ENCODE results near the gene ACADSB.

ACADSB gene

DNA sequence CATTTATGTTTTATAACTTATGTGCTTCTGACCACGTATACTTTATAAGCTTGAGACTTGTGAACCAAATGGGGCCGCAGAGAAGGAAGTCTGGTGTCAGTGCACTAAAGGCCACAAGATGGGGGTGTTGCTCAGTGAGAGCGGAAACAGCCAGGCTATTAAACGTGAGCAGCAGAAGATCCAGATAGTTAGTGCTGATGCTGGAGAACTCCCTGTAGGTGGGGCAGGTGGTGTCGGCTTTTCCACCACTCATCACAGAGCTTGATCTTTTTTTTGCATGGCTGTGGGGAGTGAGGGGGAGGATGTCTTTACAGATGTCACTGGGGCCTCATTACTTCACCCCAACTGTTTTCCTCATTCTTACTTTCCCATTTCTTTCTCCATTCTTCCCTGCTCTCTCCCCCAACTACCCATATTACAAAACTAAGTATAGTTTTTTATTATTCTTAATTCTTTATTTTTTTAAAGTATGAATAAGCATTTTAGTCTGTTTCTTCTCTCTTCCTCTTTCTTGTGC is 34.7 kb downstream of the ACADSB start:
- peak; percentile 35 for DNase-seq

DNA sequence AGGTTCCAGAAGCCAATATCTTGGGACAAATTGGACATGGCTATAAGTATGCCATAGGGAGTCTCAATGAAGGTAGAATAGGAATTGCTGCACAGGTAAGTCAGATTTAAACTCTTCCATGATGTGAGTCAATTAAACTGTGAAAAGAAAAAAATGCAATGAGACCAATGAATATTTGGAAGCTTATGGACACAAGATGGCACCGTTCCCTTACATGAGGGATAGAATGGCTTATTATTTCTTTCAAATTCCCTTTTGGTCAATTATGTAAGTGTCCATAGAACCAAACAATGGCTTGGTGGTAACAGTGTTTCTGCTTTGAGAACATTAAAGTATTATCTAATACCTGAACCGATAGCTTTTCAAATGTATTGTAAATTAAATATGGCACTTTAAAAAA is 35.6 kb downstream of the ACADSB start:
- no peak for DNase-seq

DNA sequence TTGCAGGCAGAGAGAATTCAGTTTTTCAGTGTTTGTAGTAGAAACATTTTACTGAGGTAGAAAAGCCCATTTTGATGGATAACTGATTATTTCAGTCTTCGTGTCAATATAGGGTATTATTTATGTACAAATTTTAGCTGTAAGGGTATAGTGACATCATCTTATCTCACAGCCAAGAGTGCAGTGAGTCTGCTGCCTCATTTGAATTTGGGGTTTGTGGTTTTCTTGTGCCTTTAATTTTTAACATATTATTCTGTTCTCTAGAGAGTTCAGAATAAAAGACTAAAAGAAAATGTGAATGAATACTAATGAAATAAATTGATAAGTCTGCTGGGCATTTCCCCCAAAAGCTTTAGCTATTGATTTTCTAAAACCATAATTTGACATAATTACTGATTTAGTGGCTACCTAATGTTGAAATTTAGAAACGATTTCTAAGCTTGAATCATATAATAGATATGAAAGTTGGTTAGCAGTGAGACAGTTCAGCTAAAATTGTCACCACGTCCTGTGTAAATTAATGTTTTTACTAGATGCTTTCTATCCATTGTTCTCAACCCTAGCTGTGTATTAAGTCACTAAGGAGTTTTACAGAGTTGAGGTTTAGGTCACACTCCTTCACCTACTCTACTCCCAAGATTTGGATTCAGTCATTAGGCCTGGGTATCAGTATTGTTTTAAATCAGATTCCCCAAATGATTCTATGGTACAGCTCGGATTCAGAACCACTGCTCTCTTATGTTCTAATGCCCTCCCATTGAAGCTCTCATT is 37.3 kb downstream of the ACADSB start:
- DNase-seq = no peak

DNA sequence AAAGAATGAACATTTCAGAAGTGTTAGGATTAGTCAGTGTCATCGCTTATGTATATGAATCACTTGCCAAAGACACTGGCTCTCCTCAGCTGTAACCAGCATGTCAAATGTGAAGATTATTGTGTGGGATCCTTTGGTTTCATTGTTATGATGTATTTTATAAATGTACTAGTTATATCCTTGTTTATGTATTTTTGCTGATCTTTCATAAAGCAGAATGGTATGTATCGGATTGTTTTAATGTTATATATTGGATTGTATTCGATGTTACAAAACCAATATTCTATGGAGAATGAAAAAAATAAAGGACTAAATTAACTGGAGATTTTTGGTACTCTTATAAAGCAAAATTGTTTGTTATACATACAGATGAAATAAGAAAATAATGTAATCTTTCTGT is 49.2 kb downstream of the ACADSB start:
- DNase-seq = no peak

DNA sequence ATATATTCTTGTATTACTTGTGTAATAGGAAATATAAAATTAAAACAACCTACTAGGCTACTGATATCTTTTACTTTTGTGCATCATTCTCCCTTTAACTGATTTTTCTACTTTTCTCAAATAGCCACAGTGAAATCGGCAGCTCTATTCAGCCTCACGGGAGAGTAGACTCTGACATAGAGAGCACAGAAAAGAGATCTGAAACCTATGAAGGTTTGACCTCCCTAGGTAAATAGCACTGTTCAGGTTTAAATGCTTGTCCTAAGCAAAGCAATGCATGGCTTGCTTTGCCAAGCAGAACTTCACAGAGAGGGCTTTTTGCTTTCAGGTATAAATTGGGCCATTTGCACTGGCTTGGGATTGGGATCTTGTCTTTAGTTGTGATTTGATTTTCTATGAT is 53.1 kb downstream of the ACADSB start:
- DNase-seq = no peak

DNA sequence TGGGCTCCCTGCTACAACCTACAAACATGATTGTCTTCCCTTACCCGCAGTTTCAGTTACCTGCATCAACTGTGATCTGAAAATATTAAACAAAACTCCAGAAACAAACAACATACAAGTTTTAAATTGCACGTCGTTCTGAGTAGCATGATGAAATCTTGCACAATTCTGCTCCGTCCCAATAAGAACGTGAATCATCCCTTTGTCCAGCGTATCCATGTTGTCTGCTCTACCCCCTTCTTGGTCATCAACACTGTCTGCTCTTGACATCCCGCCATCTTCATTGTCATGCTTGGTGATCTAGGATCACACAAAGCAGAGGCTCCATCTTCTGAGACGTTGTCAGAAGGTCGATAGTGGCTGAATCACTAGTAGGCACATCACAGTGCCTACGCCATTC is 53.9 kb downstream of the ACADSB start:
- DNase-seq = no peak

DNA sequence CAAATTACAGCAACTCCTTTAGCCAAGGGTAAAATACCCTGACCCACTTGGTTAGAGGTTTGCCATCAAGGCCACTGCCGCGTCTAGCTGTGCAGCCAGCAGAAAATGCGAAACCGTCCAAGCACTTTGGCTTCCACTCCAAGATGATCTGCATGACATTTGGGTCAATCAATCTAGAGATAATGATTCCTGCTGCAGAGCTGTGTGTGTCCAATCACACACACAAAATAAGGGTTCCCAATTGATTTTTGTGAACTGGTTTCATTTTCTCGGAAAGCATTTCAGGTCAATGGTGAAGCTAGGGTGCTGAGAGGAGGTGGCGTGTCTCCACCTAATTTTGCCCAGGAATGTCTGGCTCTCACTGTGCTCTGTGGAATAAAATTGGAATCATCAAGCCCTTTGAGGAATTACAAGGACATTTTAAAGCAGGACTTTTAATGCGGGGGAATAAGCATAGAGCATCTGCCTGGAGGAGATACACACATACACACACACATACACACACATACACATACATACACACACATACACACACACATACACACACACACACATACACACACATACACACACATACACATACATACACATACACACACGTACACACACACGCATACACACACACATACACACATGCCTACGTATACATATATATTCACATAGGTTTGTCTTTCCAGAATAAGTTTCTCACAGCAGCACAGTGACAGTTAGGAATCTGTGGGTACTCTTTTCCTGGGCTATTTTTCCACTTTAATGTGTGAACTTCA is 59.5 kb downstream of the ACADSB start:
- DNase-seq = no peak

DNA sequence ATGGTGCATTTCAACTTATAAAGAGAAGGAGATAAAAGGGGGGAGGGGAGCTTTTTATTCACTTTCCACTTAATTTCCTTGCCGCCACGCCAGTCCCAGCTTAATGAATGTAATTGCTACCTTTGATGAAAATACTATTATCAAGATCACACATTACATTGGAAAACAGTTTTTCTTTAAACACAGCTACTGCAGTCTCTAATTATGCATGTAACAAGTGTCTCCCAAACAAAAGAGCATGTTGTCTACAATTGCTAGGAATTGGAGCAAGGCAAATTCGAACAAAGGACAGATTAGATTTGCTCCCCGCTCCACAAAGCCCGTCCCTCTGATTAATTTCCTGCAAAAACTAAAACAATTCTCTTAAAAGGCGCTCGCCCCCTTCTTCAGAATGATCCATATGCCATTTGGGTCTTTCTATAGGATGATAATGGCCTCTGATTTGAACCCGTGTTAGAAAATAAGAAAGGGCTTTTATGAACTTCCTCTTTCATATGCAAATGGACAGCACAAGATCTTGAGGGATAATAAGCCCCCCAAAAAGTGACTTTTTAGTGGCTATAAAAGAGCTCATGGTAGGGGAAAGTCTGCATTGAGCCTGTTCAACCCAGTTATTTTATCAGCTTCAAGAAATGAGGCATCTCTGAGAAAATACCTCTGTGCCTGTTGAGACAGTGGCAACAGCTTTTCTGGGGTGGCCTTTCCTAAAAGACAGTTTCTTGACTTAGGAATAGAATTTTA is 60.6 kb downstream of the ACADSB start:
- DNase-seq = no peak

DNA sequence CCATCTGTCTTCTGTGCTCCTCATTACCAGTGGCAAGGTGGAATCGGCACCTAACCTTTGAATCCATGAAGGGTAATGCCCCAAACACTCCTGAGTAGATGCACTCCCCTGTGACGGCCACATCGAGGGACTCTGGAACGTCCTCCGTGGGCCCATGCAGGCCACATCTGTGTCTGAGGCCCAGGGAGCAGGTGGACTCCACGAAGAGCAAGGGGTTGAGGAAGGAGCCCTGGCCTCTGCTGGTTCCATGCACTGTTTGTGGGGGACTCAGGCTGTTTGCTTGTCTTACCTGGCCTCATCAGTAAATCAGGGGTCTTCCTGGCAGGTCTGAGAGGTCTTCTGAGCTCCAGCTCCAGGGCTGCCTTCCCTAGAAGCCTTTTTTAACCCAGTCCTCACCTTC is 64.4 kb downstream of the ACADSB start:
- no peak for DNase-seq

DNA sequence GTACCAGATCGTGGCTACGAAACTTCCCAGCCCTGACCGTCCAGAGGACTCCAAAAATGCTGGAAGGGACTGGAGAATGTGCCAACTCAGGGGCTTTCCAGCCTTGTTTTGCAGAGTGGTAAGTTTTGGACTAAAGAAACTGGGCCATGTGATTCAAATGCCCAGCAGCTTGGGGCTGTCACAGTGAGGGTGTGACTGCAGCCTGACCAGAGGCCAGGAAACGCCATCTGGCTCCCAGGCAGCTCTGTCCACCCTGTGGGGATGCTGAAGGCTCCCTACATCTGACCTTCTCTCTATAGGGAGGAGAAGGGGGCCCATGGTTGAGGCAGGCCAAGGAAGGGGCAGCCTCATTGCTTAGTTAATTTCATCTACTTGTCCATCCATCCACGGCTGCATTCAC is 65.4 kb downstream of the ACADSB start:
- no peak for DNase-seq

DNA sequence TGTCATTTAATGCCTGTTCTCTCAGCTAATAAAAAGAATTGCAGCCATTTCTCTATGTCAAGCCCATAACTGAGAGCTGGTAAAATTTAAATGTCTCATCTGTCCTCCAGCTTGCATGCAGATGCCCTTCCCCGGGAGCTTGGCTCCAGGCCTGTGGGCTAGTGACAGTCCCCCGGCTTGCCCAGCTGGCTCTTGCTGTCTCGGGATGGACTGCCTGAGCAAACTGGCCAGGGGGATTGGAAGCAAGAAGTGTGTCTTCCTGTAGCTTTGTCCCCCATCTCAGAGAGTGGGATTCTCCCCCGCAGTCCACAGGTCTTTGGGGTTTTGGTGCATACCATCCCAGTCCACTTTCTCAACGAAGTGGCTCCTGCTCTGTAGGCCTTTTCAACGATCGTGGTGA is 73.1 kb downstream of the ACADSB start:
- DNase-seq = no peak

DNA sequence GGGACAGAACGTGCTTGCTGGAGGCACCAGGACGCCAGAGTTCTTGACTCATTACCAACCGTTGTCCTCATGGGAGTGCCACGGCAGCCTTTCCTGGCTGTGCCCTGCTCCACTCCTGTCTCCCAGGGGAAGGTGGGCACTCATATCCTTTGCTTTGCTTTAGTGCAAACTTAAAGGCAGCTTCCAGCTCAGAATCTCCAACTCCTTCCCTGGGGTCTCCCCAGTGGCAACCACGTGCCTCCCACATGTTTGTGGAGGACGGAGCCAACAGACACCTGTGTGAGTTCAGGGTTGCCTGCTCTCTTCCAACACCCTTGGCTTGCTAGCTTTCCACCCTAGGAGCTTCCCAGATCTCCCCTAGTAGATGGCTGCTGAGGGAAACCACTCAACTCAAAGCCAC is 75.0 kb downstream of the ACADSB start:
- no peak for DNase-seq

DNA sequence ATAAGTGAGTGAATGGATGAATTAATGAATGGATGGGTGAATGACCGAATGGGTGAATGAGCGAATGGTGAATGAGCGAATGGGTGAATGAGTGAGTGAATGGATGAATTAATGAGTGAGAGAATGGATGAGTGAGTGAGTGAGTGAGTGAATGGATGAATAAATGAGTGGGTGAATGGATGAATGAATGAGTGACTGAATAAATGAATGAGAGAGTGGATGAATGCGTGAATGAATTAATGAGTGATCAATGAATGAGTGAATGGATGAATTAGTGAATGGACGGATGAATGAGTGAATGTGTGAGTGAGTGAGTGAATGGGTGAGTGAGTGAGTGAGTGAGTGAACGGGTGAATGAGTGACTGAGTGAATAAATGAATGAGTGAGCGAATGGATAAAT is 77.5 kb downstream of the ACADSB start:
- DNase-seq = no peak

DNA sequence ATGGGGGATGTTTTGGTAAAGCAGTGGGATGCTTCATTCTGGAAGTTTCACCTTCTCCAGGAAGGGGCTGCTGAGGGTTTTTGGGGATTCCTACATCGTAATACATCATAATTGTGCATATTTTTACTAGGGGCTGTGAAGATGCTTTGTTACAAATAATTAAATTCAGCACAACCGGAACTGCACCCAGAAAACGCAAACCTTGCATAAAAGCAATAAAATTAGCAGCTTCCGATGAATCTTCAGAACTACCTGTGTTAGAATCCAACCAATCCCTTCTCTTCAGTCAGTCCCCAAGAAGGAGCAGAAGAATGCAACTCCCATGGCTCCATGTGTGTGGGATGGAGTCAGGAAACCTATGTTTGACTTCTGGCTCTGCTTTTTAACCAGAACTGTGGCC is 78.5 kb downstream of the ACADSB start:
- no peak for DNase-seq

DNA sequence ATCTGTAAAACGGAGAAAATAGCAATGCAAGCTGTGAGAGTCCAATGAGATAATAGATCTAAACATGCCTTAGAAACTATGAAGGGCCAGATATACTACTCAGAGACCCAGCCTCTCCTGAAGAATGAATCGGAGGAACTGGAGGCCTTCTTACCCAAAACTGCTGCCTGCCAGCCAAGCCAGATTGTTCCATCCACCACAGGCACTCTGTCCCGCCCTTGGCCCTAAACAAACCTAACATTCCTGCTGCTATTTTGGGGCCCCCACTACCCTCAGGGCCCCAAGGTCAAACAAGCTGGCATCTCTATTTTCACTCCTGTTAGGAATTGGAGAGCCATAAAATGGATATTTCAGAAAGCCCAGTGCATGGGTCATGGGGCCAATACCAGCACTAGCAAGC is 79.0 kb downstream of the ACADSB start:
- no peak for DNase-seq

DNA sequence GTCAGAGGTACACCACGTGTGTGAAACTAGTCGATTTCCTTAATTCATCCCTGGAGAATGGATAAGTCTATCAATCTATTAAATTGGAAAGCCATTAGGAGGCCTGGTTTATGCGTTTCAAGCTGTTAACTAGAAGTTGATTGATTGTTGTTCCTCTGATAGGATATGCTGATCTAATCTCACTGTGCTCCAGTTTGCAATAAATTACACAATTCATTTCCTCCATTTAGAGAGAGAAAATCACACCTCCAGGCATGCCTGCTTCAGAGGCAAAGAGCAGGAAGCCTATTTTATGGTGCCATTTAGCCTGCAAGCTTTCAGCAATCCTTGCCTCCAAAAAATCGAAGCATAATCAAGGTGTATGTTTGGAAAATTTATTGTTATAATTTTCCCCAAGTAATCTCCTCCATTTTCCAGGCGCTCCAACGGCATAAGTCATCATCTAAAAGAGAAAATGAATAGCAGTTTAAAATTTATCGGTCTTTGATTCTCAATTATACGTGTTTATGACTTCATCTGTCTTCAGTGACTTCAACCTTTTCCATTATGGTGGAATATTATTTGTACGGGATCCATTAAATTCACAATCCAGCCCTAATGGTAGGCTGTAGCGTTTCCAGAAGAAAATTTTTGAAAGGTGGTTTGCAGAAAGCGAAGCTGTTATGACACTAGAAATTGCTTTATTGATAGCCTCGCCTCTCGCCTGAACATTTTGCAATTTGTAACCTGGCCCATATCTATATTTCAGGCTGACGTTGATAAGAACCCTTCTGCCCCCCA is 84.0 kb downstream of the ACADSB start:
- DNase-seq = no peak

DNA sequence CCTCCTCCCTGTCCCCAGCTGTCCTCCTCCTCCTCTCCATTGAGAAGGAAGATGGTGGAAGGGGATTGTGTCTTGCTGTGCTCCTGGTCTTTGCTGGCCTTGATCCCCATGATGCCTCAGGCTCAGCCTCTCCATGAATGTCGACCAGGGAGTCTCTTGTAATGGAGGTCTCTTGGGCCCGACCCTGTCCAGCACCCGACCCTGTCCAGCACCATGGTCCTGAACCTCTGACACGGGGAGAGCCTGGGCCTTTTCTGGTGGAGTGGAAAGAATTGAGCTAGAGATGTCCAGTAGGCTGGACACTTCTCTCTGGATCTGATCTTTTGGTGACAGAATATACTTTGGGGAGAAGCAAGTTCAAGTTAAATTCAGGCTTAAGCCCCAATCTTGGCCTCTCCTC is 84.7 kb downstream of the ACADSB start:
- no peak for DNase-seq

DNA sequence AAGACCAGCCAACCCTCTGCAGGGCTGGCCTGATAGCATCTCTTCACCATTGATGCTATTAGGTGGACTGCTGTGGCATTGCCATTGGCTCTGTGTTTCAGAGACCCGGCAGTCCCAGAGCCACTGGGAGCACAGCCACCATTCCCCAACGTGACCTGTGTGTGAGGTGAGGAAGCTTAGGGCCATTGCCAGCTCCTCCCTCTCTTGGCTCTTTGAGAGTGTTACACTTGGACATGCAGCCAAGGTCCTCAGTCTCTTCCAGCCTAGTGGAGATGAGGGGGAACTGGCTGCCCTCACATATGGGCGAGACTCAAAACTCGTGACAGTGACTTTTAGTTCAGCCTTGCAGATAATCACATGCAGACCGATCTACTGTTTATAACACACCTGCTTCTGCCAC is 87.6 kb downstream of the ACADSB start:
- DNase-seq = no peak

DNA sequence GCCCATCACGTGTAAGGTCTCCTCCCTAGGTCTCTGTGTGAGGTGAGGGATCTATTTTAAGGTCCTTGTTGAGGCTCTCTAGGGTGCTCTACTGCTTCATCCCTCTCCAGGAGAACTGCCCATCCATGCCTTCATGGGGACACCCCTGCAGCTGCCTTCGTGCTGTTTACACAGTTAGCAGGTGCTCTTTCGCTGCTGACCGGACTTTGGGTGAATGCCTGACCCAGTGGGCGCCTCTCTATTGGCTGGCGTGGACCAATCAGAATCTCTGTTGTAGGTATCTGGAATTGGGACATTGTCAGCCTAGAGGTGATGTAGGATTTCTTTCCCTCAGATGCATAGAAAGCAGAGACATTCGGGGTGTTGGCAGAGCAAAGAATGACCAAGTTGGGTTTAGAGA is 88.2 kb downstream of the ACADSB start:
- DNase-seq = no peak

DNA sequence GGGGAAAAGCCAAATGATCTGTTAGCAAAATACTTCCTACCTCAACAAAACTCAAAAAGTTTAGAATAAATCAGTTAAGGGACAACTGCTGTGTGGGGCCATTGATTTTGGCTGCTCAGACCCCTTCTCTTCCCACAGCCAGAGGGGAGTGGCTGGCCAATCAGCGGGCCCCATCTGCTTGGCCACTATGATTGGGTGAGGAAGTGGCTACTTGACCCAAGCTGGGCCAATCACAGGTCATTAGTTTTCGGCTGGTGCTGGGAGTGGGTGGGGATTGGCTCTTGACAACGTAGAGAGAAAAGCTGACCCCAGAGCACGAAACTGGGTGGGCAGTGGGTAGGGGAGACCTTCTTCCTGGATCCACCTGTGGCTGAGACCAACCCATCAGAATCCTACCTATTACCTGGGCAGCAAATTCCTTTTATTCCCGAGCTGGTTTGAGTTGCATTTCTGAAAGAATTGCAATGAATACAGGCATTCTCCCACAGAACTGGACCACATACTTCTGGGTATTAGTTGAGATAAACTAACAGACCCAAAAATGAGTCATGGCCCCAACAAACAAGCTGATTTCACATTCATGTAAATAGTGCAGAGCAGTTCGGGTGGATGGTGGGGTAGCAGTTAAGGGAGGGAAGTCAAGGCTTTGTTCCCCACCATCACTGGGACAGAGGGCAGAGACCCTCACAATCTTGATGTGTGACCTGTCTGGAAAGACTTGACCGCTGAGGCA is 91.4 kb downstream of the ACADSB start:
- no peak for DNase-seq

DNA sequence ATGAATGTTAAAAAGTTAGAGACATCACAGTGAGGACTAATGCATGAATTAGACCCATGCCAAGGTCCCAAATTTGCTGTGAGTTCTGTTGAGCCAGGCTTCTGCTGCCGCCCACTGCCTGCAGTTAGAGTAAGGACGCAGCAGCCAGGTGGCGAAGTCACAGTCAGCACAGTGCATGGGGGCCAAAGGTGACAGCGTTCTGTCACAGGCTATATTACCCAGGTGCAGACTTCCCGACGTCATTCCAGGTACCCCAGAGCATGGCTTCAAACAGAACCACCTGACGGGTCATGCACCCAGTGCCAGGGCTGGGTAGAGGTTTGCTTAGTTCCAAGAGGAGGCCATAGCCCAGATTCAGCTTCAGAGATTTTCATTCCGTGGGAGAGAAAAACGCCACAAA is 93.1 kb downstream of the ACADSB start:
- DNase-seq = no peak

DNA sequence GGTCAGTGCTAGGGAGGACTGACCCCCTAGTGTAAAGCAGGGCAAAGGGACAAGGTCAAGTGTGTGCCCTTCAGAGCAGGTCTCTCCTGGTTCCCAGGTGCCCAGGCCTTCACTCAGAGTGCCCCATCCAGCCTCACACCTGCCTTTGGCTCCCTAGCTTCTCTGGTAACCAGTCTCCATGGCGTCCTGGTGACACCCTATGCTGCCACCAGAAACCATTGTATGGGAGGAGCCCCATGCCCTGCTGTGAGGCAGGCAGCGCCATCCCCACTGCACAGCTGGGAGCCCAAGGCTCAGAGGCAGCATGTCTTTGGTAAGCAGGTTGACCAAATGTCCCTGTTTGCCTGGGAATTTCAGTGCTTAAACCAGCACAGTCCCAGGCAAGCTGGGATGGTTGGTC is 93.9 kb downstream of the ACADSB start:
- DNase-seq = no peak
